Thyroid gland (tissue), 4 donors: ENCODE measurements around the gene BCL6.

ENCODE experiments used
- CTCF ChIP-seq, 6 experiments: fragments of 200-600 bp in 3 of 6; fragments of 450-650 bp in 3 of 6; sonication (generic) in 3 of 6; IDR thresholded peaks; one replicate each; pipeline ENCODE4 v1.5.1; 2016 to 2019; ENCODE audit warnings: antibody characterized with exemption in 6 of 6, mild to moderate bottlenecking in 2 of 6, inconsistent platforms in 1 of 6, moderate library complexity in 1 of 6
- POLR2A ChIP-seq, 2 donors: fragments of 450-650 bp; IDR thresholded peaks; one replicate each; pipeline ENCODE4 v1.6.1; 2017; ENCODE audit warnings: antibody characterized with exemption in 2 of 2, mild to moderate bottlenecking in 2 of 2, moderate library complexity in 1 of 2

- no peak for TF ChIP-seq CTCF (IDR thresholded peaks at IDR 0.05)
- no peak for TF ChIP-seq POLR2A (IDR thresholded peaks at IDR 0.05)
These were observed 36.7 kb upstream of the BCL6 start for GRCh38 chr3:187782006-187782405.
